ENCODE measurements around the gene RFTN1. TPM values are rescaled to one million over a fixed set of nuclear protein-coding genes. Genes with fewer than 3 reads are reported as not detected.

Gene RFTN1
- total RNA-seq, 2 experiments from 2014 or later: 81.8 to 152 TPM

- DNase-seq (ENCODE audit: low spot score): no peak
- no peak for TF ChIP-seq CTCF (conservative IDR thresholded peaks at IDR 0.05; ENCODE audit: low read length)
- no peak for TF ChIP-seq EZH2phosphoT487 (IDR thresholded peaks at IDR 0.05; ENCODE audit: borderline replicate concordance, low read depth, low read length)
- H3K4me1 ChIP-seq (ENCODE audit: insufficient read depth, low read length, poor library complexity, severe bottlenecking): no peaks in the 10 kb centered on the region
- H3K9me3 ChIP-seq (ENCODE audit: low read length): no peaks in the 10 kb centered on the region
- ChIA-PET POLR2A (interaction anchor here (0.6 to 0.7 kb wide), 2 partner anchors 9 to 32 kb away, joined by 3 to 4 read pairs; no protein-coding TSS in a partner anchor), CTCF (ENCODE audit: unreplicated experiment) (no interaction called here)
- H3K9me2 ChIP-seq (ENCODE audit: insufficient read depth, low read length): no peaks in the 10 kb centered on the region
- no TSS peak for BruUV-seq (replicated peaks)
- H3K79me2 ChIP-seq (ENCODE audit: insufficient read depth, low read depth, low read length): no peaks in the 10 kb centered on the region
- H3K36me3 ChIP-seq (ENCODE audit: insufficient read depth, low read length): peaks cover 100% of the 10 kb centered on the region
- H3K4me2 ChIP-seq (ENCODE audit: low read length): no peak overlapping the region
- H4K20me1 ChIP-seq (ENCODE audit: insufficient read depth, low read length): no peaks in the 10 kb centered on the region
- H3K4me3 ChIP-seq (ENCODE audit: low read depth, low read length, poor library complexity, severe bottlenecking): no peak overlapping the region
- intact Hi-C loops (cut with micrococcal nuclease; ENCODE audit: unreplicated experiment): no loop called here
- H2AFZ ChIP-seq (ENCODE audit: low read length): no peak overlapping the region
- no peak overlapping the region for H3K27ac ChIP-seq (ENCODE audit: low read depth, low read length, poor library complexity, severe bottlenecking)
Measured at GRCh38 chr3:16347548-16347947, 166.0 kb downstream of the RFTN1 start.

- CTCF ChIA-PET (ENCODE audit: unreplicated experiment): no interaction called here
Measured at GRCh38 chr3:16346413-16347081, 167.0 kb downstream of the RFTN1 start.

More at GRCh38 chr3:16346413-16347081, 167.0 kb downstream of the RFTN1 start:
- Histone ChIP-seq H3K79me2 (ENCODE audit: insufficient read depth, low read depth, low read length) (peaks cover 9% of the 10 kb centered on the region; the same call in 1 of the 2 replicates), H2AFZ (ENCODE audit: low read length) (no peak overlapping the region), H3K36me3 (ENCODE audit: insufficient read depth, low read length) (peaks cover 98% of the 10 kb centered on the region), H3K9me3 (ENCODE audit: low read length) (no peaks in the 10 kb centered on the region), H4K20me1 (ENCODE audit: insufficient read depth, low read length) (no peaks in the 10 kb centered on the region), H3K4me3 (ENCODE audit: low read depth, low read length, poor library complexity, severe bottlenecking) (no peak overlapping the region), H3K4me1 (ENCODE audit: insufficient read depth, low read length, poor library complexity, severe bottlenecking) (no peaks in the 10 kb centered on the region), H3K4me2 (ENCODE audit: low read length) (no peak overlapping the region), H3K9me2 (ENCODE audit: insufficient read depth, low read length) (no peaks in the 10 kb centered on the region), H3K27ac (ENCODE audit: low read depth, low read length, poor library complexity, severe bottlenecking) (no peak overlapping the region)
- BruUV-seq (replicated peaks): no TSS peak
- intact Hi-C loops (cut with micrococcal nuclease; ENCODE audit: unreplicated experiment): no loop called here
- POLR2A ChIA-PET: interaction anchor here (1.0 kb wide), 1 partner anchor 66 kb away, joined by 3 read pairs; no protein-coding TSS in a partner anchor
- no peak for DNase-seq (ENCODE audit: low spot score)
- TF ChIP-seq CTCF (conservative IDR thresholded peaks at IDR 0.05; ENCODE audit: low read length) (no peak), EZH2phosphoT487 (IDR thresholded peaks at IDR 0.05; ENCODE audit: borderline replicate concordance, low read depth, low read length) (no peak)

Data from OCI-LY7 (cell line).